DMS79 treated with DMSO at 0.1 percent for 48 hours (cell line): ENCODE data around the gene TNFRSF9.

Source experiments
- DNase-seq: peaks from one replicate; lab custom pipeline; 2025; lab: John Stamatoyannopoulos, UW

The TNFRSF9 gene

GRCh38 chr1:7869136-7869920, 71.3 kb downstream of the TNFRSF9 start:
- no peak for DNase-seq

- DNase-seq: no peak
Measured at GRCh38 chr1:7868070-7868780, 72.4 kb downstream of the TNFRSF9 start.

- DNase-seq: no peak
Measured at GRCh38 chr1:7865978-7866377, 74.7 kb downstream of the TNFRSF9 start.
